Measurements from ENCODE around the gene PARD6A.
"Not testable (repeated sequence)": the region's sequence is repeated elsewhere in the genome, so short reads cannot be mapped to it uniquely, and the experiment has no call there.

PARD6A gene

GRCh38 chr16:67667817-67668494, 7.2 kb downstream of the PARD6A start:
- peak; percentile 99 for DNase-seq

DNA sequence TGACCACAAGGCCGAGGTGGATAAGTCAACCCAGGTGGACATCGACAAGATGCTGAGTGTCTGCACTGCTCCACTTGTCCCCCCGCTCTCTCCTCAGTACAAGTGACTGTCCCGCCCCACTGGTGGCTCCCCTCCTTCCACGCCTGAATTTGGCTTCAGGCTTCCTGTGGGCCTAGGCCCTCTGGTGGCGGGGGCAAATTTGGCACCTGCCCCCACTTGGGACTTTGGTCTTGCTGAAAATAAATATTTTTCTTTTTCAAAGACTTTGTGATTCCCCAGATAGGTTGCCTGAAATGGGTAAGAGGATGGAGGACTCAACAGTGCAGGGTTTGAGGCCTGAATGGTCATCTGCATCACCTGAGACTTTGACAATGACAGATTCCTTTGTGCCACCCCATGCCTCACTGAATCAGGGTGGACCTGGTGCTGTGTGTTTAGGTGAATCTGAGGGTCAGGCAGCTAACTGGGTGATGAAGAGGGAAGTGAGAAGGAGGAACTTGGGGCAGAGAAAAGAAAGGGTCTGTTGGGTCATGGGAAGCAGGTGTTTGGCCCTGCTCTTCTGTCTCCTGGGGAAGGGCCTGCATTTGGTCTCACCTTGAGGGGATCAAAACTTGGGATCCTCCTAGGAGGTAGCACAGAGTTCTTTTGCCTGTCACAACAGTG, 7.9 kb downstream of the PARD6A start:
- DNase-seq, result peak; percentile 58

DNA sequence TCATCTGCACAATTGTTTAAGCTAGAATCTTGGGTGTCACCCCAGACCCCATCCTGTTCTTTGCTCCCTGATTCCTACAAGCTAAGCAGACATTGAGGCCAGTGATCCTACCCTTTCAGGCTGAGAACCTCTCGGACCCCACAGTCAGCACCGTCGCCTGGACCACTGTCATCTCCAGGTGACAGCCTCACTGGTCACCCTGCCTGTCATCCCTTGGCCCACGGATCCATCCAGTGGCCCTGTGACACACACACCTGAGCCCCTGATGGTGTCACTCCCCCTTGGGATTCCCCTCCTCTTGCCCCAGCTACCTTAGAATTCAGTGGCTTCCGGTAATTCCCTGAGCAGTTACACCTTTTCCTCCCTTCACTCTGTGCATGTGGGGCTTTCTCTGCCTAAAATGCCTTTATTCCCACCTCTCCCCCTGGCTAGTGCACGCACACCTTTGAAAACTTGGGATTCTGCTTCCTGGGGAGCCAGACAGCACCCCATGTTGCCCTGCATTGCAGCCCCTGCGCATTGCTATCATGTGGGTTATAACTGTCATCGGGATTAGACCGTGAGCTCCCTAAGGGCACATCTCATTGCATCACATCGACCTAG, 8.8 kb downstream of the PARD6A start:
- DNase-seq, result no peak

DNA sequence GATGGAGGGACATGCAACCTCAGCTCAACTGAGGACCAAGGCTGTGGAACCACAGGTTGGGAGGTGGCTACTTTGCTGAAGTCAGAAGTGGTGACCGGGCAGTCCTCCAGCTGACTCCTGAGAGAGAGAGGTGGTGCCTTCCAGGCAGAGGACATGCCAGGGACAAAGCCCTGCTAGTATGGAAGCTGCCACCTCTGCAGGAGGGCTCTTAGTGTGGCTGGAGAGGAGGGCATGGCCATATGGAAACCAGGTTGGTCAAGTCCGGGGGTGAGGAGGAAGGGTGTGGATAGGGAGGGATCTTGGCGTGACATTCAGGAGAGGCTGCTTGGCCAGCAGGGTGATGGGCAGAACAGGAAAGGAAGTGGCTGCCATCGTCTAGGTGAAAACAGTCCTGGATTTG, 11.5 kb downstream of the PARD6A start:
- DNase-seq, result no peak

- peak; percentile 91 for DNase-seq
These were observed 12.2 kb downstream of the PARD6A start for GRCh38 chr16:67672739-67673662.

- peak; percentile 76 for DNase-seq
These were observed 13.2 kb downstream of the PARD6A start for GRCh38 chr16:67673712-67674580.

GRCh38 chr16:67674851-67675578, 14.3 kb downstream of the PARD6A start:
- DNase-seq, result no peak

- DNase-seq, result no peak
These were observed 14.8 kb downstream of the PARD6A start for GRCh38 chr16:67675579-67675935.

GRCh38 chr16:67675999-67676398, 15.2 kb downstream of the PARD6A start:
- DNase-seq, result no peak

DNA sequence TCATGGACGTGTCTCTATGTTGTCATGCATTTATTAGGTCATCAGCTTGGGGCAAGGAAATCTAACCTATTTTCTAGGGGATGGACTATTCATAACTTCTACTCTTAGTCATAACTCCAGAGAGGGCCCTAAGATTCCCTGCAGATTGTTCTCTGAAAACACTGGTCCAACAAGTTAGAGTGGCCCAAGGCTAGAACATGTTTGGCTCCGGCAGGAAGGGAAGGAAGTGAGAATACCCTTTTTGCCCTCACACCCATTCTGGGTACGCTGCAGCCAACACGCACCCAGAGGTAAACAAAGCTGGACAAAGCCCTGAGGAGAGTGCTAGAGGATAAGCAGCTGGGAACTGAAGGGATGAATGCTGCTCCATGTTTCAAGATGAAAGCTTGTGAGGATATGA, 15.8 kb downstream of the PARD6A start:
- DNase-seq, result no peak

GRCh38 chr16:67676939-67677338, 16.2 kb downstream of the PARD6A start:
- no peak for DNase-seq

DNA sequence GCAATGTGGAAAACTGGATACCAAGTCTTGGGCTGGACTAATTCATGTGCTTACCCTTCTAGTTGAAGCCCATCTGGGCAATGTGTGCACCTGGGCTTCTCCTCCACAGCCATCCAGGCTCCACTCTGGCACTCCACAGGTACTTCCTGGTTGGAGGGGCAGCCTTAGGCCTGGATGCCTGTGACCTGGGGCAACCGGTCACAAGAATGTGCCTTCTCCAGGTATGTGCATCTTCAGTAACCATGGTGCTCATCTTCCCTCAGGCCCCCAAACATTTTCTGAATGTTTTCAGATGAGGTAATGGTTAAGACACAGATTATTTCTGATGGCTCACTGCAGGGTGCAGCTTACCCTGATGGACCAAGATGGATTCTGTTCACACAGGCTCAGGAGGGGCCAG, 17.0 kb downstream of the PARD6A start:
- DNase-seq, result no peak

DNA sequence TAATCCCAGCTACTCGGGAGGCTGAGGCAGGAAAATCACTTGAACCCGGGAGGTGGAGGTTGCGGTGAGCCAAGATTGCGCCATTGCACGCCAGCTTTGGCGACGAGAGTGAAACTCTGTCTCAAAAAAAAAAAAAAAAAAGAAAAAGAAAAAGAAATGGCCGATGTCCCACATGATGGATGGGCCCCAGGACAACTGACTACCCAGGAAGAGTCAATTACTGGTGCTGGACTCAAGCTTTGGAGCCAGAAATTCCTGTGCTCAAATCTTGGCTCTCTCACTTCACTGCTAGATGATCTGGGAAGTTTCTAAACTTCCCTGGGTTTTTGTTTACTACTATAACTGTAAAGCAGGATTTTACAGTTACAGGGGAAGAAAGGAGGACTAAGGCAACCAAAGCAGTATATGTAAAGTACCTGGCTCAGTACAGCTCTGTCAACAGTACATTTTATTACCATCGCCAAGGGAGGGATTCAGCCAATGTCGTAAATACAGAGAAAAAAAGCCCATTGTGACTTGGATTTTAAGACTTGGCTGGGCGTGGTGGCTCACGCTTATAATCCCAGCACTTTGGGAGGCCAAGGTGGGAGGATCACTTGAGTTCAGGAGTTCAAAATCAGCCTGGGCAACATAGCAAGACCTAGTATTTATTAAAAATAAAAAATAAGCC, 17.7 kb downstream of the PARD6A start:
- DNase-seq, result no peak

DNA sequence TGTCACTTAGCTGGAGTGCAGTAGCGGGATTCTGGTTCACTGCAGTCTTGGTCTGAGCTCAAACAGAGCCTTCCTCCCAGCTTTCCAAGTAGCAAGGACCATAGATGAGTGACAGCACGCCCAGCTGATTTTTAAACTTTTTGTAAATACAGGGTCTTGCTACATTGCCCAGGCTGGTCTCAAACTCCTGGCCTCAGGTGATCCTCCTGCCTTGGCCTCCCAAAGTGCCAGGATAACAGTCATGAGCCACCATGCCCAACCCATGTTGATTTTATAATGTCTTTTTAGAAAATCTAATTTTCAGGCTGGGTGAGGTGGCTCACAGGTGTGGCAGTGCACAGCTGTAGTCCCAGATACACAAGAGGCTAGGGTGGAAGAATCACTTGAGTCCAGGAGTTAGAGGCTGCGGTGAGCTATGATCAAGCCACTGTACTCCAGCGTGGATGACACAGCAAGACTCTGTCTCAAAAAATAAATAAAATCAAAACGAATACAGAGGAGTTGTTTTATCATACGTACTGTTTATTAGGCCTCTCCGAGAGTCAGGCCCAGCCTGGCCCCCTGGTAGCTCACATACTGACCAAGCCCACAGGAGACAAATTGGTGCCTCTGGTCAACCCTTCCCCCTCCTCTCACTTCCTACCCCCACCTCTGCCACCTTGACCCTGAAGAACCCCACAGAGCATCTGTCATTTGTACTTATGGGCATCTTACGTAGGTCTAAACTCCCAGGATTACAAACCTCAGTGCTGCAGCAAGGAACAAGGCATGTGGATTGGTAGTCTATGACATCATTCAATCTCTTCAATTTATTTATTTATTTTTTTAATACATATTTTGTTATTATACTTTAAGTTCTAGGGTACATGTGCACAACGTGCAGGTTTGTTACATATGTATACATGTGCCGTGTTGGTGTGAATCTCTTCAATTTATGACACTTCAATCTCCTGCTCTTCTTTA, 19.5 kb downstream of the PARD6A start:
- DNase-seq, result no peak

- DNase-seq, result no peak
These were observed 23.0 kb downstream of the PARD6A start for GRCh38 chr16:67683767-67684166.

- no peak for DNase-seq
These were observed 24.8 kb downstream of the PARD6A start for GRCh38 chr16:67685388-67686112.

DNA sequence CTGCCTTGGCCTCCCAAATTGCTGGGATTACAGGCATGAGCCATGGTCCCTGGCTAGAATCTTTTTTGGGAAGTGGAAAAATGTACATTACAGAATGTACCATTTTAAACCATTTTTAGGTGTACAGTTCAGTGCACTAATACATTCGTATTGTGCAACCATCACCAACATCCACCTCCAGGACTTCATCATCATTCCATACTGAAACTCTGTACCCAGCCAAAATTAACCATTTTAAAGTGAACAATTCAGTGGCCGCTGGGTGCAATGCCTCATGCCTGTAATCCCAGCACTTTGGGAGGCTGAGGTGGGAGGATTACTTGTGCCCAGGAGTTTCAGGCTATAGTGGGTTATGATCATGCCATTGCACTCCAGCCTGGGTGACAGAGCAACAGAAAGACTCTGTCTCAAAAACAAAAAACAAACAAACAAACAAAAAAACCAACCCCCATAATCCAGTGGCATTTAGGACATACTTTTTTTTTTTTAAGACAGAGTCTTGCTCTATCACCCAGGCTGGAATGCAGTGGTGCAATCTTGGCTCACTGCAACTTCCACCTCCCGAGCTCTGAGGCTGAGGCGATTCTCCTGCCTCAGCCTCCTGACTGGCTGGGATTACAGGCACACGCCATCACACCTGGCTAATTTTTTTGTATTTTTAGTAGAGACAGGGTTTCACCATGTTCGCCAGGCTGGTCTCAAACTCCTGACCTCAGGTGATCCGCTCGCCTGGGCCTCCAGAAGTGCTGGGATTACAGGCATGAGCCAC, 32.9 kb downstream of the PARD6A start:
- not testable (repeated sequence) for DNase-seq

DNA sequence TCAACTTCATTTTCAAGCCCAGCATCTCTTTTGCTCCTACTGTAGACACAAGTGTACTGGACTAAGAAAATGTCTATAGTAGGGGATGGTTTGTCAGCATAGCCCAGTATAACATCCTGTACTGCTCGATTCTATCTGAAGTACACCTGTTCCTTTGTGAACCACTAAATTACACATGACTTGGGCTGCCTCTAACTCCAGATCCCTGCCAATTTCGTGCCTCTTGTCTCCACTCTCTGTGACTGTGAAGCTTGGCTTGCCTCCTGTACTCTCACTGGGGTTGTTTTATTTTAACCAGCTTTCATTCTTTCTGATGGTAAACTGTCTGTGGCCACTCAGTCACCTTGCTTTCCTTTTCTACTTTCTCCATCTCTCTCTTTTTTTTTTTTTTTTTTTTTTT, 33.9 kb downstream of the PARD6A start:
- no peak for DNase-seq

Measured in hematopoietic multipotent progenitor cell treated with erythropoietin and hydrocortisone succinate and interleukin-3 and kit ligand, for 4 days (in vitro differentiated cells).